Adrenal gland (tissue), 5 donors: ENCODE data around the gene CDKN3.

Source experiments
- POLR2A ChIP-seq, 2 donors: fragments of 450-650 bp; IDR thresholded peaks; one replicate each; pipeline ENCODE4 v1.6.1; 2017; ENCODE audit warnings: antibody characterized with exemption in 2 of 2, mild to moderate bottlenecking in 2 of 2, moderate library complexity in 1 of 2
- TF ChIP-seq, protein P1 (sequence below), 6 experiments: fragments of 450-650 bp in 4 of 6; fragments of 200-600 bp in 2 of 6; sonication (generic) in 1 of 6; IDR thresholded peaks; 1 replicate in 5 of 6; 2 replicates in 1 of 6; pipeline versions ENCODE4 v1.5.1 to v1.8.0; 2016 to 2021; ENCODE audit warnings: antibody characterized with exemption in 6 of 6, mild to moderate bottlenecking in 2 of 6, moderate library complexity in 1 of 6
- donor health status: DM: no; HTN: no; CAD: no.

- TF ChIP-seq, protein P1, sequence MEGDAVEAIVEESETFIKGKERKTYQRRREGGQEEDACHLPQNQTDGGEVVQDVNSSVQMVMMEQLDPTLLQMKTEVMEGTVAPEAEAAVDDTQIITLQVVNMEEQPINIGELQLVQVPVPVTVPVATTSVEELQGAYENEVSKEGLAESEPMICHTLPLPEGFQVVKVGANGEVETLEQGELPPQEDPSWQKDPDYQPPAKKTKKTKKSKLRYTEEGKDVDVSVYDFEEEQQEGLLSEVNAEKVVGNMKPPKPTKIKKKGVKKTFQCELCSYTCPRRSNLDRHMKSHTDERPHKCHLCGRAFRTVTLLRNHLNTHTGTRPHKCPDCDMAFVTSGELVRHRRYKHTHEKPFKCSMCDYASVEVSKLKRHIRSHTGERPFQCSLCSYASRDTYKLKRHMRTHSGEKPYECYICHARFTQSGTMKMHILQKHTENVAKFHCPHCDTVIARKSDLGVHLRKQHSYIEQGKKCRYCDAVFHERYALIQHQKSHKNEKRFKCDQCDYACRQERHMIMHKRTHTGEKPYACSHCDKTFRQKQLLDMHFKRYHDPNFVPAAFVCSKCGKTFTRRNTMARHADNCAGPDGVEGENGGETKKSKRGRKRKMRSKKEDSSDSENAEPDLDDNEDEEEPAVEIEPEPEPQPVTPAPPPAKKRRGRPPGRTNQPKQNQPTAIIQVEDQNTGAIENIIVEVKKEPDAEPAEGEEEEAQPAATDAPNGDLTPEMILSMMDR (IDR thresholded peaks at IDR 0.05) = no peak
- no peak for TF ChIP-seq POLR2A (IDR thresholded peaks at IDR 0.05)
Observed at GRCh38 chr14:54462048-54462447, 65.2 kb downstream of the CDKN3 start.
